DMS79 (cell line): Measurements from ENCODE around the gene AGXT.

Source experiments
- DNase-seq: peaks from one replicate; lab custom pipeline; 2025; lab: John Stamatoyannopoulos, UW

The AGXT gene

DNA sequence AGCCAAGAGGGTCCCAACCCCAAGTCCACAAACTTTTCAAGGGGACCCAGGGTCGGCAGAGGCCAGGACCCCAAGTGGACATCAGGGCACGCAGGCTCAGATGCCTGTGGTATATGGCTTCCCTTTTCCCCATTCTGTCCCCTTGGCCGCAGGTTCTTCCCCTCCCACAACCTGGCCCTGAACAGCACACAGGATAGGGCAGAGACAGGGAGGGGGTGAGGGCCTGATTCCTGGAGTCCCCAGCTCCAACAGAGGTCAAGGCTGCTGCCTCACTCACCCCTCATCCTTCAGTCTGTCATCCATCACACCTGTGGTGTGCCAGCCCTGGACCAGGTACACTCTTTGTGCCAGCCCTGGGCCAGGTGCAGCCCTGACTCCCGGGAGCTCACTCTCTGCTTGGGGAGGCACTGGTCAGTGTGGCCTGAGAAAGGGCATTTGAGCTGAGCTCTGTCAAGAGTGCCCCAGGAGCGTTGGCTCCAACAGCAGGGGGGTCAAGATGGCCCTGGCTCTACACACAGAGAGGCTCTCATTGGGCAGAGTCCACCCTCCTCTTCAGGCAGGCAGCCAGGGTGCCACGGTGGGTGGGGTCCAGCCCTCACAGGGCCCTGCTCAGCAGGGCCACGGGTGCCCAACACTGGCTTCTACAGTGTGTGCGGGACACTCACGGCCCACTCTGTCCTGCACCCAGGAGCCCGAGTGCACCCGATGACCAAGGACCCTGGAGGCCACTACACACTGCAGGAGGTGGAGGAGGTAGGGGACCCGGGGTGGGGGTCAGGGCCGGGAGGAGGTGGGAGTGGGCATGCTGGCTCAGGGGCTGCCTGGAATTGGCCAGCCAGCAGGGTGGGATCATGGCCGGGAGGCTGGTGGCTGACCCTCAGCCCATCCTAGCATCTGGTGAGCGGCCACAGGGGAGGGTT, 1.6 kb downstream of the AGXT start:
- DNase-seq, result no peak

DNA sequence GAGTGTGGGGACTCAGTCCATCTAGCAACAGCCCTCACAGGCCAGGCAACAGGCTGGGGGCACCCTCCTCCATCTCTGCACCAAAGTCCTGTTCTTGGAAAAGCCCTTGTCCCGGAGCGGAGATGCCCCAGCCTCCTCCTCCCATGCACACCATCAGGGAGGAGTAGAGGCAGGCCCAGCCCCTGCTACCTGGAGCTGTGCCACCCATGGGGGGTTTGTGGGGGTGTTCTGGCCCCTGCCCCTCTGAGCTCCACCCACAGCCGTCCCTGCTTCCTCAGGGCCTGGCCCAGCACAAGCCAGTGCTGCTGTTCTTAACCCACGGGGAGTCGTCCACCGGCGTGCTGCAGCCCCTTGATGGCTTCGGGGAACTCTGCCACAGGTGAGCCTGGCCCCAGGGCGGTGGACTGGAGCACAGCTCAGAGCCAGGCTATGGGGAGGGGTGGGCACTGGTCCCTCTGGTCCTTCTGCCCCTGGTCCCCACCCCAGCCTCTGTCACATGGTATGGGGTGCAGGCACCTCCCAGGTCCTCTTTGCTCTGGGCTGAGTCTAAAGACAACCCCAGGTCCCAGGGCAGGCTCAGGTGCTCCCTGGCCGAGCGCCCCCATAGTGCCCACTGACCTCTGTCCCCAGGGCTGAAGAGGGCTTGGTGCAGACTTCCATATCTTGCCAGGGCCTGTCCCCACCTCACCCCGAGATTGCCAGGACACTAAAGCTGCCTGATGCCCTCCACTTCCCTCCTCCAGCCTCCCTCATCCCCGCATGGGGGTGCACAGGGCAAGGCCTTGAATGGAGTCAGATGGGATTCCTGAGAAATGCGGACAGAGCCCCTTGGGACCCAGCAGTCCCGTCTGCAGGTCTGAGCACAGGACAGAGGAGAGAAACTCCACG, 2.7 kb downstream of the AGXT start:
- DNase-seq, result no peak

DNA sequence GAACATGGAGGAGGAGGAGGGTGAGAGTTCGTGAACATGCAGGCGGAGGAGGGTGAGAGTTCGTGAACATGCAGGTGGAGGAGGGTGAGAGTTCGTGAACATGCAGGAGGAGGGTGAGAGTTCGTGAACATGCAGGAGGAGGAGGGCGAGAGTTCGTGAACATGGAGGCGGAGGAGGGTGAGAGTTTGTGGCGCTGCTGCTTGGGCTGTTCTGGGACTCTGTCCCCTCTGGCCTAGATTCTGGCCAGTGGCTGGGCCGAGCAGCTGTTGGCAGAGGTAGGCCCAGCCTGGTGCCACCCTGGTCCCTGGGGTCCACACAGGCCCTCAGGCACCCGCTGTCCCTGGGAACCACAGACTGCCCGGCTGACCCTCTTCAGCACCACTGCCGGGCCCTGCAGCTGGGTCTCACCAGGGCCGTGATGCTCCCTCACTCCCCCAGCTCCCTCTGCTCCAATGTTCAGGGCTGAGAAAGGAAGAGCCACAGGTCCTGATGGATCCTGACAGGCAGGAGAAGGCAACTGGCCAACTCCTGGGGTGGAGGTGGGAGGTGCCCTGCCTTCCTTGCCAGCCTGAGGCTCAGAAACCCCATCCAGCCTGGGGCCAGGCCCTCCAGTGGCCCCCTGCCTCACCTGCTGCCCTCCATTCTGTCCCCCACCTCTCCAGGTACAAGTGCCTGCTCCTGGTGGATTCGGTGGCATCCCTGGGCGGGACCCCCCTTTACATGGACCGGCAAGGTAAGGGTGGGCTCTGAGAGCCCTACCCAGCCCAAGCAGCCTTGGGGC, 3.9 kb downstream of the AGXT start:
- no peak for DNase-seq

DNA sequence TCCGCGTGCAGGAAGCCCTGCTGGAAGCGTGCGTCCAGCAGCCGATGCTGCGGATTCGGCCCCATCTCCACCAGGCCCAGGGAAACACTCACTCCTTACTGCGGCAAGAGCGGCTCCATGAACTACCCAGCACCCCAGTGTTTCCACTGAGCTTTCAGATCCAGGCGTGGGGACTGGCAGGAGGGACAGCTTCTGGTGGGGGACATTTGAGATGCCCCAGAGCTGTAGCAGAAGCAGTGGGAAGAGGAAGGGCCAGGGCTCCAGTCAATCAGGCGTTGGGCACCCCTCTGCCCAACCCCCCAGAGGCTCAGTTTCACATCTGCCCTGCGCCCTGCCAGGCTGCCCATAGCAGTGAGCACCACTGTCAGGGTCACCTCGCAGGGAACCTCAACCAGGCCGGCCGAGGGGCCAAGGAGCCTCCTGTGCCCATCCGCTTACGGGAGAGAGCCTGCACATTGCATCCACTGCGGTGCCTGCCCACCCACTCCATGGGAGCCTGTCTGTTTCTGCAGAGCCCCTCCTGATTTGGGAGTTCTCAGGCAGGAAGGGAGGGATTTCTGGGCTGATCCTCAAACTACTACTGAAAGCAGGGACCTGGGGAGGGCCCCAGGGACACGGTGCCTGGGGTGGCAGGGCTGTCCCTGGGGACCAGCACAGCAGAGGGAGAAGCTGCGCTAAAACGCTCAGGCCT, 4.6 kb downstream of the AGXT start:
- DNase-seq, result no peak

DNA sequence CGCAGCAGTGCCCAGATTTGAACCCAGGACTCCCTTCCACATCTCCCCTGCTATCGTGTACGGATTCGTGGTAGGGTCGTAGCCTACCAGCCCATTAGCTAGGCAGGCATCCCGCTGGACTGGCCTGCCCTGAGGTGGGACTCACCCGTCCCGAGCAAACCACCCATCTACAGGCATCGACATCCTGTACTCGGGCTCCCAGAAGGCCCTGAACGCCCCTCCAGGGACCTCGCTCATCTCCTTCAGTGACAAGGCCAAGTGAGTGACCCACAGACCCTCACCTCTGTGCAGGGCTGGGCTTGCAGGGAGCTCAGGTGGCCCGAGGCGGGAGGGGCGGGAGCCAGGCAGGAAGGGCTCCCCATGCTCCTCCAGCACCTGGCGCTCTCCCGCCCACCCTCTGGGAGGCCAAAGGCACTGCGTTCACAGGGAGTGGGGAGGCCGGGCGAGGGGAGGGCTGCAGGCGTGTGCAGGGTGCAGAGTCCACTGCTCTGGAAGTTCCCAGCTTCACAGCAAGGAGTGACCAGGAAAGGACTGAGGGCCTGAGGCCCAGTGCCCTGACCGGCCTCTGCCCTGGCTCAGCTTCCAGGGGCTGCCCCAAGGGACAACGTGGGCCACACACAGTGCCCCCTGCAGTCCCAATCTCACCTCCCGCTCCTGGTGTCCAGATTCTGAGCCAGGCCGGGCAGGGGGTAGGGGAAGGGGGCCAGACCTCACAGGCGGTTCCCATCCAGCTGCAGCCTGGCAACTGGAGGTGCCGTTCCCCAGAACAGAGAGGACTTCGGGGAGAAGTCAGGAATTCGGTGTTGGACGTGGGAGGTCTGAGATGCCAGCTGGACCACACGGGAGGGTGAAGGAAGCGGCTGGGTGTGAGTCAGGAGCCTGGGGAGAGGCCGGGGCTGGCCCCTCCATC, 5.4 kb downstream of the AGXT start:
- DNase-seq, result no peak

DNA sequence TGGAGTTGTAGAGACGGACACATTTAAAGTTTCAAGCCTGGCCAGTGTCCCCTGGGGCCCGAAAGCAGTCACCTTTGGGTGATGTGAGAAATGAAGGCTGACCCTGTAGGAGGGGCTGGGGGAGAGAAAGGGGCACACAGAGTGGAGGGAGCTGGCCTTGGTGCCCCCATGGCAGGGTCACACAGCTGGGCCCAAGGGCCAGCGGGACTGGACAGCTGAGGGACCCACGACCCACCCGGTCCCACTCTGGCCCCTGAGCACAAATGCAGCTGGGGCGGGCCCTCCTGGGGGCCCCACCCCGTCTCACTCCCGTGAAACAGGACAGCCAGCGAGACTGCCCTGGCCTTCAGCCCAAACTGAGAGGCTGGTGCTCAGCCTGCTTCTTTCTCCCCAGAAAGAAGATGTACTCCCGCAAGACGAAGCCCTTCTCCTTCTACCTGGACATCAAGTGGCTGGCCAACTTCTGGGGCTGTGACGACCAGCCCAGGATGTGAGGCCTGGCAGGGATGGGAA, 6.1 kb downstream of the AGXT start:
- DNase-seq, result no peak

DNA sequence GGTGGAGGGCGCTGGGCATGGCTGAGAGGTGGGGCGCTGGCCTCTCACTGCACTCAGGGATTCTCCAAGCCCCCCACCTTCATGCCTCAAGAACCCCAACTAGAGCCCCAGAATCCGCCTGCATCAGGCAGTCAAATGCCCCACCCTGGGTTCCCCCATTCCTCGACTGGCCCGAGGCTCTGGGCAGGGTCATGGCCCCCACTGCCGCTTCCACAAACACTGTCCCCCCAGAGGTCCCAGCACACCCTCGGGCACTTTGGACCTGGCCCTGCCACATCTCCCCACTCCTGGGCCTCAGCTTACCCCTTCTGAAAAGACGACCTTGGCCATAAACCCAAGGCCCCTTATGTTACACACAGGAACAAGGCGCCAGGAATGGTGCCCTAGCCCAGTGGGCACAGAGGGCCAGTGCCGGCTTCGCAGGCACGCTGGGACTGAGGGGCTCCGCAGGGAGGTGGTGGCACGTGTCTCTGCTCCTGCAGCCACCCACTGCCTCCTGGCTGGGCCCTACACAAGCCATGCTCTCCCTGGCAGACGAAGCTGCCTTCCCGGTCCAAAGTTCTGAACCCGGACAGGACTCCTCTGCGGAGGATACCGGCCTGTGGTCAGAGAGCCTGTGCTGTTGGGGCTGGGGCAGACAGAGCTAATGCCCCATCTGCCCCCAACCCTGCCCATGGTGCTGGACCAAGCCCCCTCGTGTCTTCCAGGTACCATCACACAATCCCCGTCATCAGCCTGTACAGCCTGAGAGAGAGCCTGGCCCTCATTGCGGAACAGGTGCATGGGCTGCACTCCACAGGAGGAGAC, 6.8 kb downstream of the AGXT start:
- DNase-seq, result no peak

DNA sequence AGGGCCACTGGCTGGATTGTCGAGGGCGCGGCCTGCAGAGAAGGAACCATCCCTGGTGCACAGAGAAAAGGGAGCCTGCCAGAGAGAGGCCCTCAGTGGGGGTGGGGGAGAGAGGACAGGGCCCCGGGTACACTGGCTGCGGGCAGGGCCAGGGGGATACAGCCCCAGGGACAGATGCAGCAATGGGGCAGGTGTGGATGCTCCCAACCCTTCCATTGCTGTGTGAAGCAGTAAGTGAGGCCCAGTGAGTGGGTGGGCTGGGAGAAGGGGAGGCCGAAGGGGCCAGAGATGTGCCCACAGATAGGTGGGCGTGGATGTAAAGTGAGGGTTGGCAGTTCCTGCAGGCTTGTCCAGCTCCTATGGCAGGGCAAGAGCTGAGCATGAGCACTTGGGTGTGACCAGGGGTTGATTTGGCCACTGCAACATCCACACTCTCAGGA, 7.4 kb downstream of the AGXT start:
- no peak for DNase-seq

DNA sequence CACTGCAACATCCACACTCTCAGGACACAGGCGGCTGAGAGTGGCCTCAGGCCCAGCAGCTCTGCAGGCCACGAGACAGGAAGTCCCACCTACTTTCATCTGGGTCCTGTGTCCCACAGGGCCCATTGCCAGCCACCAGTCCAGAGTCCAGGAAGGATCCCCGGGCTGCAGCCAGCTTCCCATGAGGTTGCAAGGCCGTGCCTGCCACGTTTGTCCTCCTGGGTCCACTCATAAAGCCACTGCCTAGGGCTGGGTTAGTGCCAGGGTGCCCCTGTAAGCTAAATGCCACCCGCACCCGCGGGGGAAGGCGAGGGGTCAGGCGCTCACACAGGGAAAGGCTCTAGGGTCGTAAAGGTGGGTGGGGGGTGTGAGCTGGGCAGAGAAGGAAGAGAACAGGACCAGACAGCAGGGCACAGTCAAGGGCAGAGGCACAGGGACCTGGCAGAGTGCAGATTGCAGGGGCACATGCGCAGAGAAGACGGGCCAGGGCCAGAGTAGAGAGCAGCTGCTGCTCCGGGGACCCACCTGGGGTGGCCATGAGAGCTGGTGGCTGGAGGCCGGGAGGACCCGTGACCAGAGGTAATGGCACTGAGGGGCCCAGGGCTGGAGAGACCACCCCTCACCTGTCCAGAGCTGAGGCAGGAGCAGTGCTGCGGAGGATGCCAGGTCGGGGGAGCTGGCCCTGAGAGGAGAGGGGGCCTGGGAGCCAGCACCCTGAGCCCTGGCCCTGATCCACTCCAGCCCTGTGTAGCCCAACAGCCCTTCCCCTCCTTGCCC, 8.0 kb downstream of the AGXT start:
- no peak for DNase-seq

DNA sequence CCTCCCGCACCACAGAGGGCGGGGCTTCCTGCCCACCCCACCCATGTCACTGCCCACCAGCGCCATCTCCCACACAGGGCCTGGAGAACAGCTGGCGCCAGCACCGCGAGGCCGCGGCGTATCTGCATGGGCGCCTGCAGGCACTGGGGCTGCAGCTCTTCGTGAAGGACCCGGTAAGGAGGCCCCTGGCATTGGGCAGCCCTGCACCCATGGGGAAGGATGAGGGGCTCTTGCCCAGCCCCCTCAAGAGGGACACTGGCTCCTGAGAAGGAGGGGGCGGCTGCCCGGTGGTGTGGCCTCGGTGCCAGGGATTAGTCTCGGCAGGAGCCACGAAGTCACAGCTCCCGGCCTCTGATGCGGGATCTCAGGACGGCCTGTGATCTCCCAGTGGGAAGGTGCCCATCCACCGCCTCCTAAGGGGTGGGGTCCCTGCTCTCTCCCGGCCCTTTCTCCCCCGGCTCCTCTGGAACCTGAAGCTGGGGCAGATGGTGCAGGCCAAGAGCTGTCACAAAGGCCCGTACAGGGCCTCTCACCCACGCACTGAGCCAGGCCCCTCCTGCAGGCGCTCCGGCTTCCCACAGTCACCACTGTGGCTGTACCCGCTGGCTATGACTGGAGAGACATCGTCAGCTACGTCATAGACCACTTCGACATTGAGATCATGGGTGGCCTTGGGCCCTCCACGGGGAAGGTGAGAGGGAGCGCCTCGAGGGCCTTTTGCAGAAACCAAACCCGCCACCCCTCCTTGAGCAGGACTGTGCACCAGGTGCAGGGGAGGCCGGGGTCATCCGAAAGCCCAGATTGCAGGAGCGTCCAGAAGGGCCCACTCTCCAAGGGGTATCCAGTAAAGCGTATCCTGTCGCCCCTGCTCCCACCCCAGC, 9.1 kb downstream of the AGXT start:
- no peak for DNase-seq

DNA sequence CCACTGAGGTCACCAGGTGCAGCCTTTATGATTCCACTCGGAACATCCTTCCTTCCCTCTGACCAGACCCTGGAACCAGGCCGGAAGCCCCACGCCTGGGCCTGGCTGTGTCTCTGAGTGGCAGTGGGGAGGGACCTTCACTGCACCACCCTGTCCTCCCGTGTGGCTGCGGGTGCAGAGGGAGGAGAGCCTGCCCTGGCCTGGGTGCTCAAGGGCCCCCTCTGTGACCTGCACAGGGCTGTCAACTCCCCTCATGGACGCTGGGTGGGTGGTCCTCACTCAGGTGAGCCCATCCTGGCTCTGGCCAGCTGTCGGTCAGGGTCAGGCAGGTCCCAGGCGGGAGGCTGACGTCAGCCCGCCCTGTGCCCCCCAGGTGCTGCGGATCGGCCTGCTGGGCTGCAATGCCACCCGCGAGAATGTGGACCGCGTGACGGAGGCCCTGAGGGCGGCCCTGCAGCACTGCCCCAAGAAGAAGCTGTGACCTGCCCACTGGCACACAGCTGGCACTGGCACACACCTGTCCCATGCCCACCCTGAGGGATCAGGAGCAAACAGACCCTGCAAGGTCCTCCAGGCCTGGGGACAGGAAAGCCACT, 9.8 kb downstream of the AGXT start:
- DNase-seq, result no peak

DNA sequence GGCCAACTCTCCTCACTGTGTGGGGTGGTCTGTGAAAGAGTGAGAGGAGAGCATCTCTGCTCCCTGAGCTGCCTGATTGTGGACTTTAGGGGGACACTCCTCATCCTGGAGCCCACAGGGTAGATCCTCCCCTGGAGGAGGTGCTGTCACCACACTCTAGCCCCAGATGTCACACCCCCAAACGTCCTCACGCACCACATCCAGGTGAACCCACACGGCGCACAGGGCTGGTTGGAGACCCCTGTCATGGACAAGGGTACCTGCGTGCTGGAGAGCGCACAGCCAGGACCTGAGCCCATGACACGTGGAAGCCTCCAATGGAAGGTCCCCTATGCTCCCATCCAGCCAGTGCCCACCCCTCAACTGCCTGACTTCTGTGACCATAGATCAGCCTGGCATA, 10.5 kb downstream of the AGXT start:
- no peak for DNase-seq

DNA sequence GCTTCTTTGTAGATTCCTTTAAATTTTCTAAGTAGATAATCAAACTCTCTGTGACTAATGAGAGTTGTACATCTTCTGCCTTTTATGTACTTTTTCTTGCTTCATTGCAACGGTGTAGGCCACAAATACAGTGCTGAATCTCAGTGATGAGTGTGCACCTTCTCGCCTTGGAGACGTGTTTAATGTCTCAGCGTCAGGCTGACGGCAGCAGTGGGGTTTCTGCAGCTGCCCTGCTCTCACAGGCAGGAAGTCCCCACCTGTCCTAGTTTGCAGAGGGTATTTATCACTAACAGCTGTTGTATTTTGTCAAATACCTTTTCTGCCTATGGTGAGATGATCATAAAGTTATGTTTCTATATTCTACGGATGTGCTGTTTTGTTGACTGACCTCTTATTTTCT, 13.3 kb downstream of the AGXT start:
- DNase-seq, result no peak

DNA sequence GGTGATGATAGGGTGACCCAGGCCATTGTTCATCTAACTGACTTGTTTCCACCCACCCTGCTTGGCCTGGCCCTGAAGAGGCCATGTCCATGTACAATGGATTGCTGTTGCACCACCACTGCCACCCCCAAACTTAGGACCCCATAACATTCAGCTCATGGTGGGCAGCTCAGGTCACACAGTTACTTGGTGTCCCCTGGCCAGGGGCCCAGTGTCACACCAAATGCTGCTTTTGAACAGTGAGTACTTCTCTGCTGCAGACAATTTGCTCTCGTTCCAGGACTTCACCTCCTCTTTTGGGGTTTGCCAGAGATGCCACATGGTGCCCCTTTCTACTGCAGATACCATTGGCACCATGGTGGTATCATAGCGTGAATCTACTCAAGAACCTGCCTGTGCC, 15.6 kb downstream of the AGXT start:
- DNase-seq, result no peak

DNA sequence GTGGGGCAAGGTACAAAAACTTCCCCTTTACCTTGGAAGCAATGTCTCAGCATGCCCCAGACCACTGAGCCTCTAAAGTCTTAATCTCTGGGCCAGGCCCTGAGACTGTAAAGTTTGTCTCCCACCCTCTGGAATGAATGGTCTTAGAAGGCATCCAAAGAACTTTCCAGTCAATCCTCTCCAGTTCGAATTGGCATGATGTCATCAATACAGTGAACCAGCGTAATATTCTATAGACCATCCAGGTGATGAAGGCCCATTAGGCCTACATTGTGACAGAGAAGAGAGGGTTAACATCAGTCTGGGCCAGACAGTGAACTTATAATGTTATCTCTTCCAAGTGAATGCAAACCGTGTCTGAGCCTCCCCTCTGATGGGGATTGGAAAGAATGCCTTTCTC, 16.1 kb downstream of the AGXT start:
- no peak for DNase-seq

DNA sequence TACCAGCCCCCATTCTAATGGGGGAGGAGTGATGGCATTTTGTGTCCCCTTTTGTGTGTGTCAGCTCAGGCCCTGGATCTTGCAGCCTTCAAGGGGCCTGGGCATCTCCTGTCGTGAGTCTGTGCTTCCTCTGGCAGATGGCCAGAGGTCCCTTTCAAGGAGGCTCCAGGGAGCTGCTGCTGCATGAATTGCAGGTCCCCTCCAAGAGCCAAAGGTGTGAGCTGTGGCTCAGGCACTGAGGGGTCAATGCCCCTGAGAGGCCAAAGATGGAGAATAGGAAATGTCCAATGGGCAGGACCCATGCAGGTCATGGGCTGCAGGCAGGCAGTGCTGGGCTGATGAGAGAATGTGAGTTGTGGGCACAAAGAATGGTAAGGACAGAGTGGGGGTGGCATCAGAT, 16.9 kb downstream of the AGXT start:
- no peak for DNase-seq

DNA sequence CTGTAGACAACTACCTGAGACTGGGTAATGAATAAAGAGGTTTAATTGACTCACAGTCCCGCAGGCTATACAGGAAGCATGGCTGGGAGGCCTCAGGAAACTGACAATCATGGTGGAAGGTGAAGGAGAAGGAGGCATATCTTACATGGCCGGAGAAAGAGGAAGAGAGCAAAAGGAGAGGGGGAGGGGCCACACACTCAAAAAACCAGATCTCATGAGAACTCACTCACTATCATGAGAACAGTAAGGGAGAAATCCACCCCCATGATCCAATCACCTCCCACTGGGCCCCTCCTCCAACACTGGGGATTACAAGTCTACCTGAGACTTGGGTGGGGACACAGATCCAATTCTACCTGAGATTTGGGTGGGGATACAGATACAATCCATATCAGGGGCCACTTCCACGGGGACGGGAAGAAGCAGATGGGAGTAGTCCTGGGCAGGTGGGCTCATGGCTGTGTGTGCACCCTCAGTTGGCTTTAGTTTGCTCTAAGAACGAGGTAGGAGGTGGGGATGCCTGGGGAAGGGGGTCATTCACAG, 17.5 kb downstream of the AGXT start:
- no peak for DNase-seq
